ENCODE data around the gene ANKRD6.

- no peak for TF ChIP-seq CTCF (IDR thresholded peaks at IDR 0.05)
- no peak for TF ChIP-seq CBFB (CRISPR knock-in tag; IDR thresholded peaks at IDR 0.05; ENCODE audit: low read depth)
- no peak for TF ChIP-seq USF1 (CRISPR knock-in tag; IDR thresholded peaks at IDR 0.05)
- no peak for TF ChIP-seq ZNF423 (CRISPR knock-in tag; IDR thresholded peaks at IDR 0.05)
- no peak for TF ChIP-seq FOXJ3 (CRISPR knock-in tag; IDR thresholded peaks at IDR 0.05; ENCODE audit: borderline replicate concordance)
- no peak for TF ChIP-seq SMAD3 (CRISPR knock-in tag; IDR thresholded peaks at IDR 0.05; ENCODE audit: borderline replicate concordance)
- no peak for TF ChIP-seq HMGXB4 (CRISPR knock-in tag; IDR thresholded peaks at IDR 0.05)
- TF ChIP-seq ARID4B (CRISPR knock-in tag; IDR thresholded peaks at IDR 0.05; ENCODE audit: borderline replicate concordance): no peak
- no peak for TF ChIP-seq PRDM15 (CRISPR knock-in tag; IDR thresholded peaks at IDR 0.05)
- TF ChIP-seq STAT6 (CRISPR knock-in tag; conservative IDR thresholded peaks at IDR 0.05; ENCODE audit: low read depth): no peak
- no peak for TF ChIP-seq ZNF416 (CRISPR knock-in tag; IDR thresholded peaks at IDR 0.05)
- no peak for TF ChIP-seq ZBTB43 (CRISPR knock-in tag; IDR thresholded peaks at IDR 0.05)
- no peak for TF ChIP-seq JUN (CRISPR knock-in tag; IDR thresholded peaks at IDR 0.05)
Observed at GRCh38 chr6:89475634-89476033, 42.7 kb downstream of the ANKRD6 start.
